ENCODE results near the gene MUC2. TPM values are rescaled to one million over a fixed set of nuclear protein-coding genes. Genes with fewer than 3 reads are reported as not detected.

The MUC2 gene
- total and polyA plus RNA-seq, 2 donors (not counting 1 experiment from before 2014, with no cell fraction given), result not detected

DNA sequence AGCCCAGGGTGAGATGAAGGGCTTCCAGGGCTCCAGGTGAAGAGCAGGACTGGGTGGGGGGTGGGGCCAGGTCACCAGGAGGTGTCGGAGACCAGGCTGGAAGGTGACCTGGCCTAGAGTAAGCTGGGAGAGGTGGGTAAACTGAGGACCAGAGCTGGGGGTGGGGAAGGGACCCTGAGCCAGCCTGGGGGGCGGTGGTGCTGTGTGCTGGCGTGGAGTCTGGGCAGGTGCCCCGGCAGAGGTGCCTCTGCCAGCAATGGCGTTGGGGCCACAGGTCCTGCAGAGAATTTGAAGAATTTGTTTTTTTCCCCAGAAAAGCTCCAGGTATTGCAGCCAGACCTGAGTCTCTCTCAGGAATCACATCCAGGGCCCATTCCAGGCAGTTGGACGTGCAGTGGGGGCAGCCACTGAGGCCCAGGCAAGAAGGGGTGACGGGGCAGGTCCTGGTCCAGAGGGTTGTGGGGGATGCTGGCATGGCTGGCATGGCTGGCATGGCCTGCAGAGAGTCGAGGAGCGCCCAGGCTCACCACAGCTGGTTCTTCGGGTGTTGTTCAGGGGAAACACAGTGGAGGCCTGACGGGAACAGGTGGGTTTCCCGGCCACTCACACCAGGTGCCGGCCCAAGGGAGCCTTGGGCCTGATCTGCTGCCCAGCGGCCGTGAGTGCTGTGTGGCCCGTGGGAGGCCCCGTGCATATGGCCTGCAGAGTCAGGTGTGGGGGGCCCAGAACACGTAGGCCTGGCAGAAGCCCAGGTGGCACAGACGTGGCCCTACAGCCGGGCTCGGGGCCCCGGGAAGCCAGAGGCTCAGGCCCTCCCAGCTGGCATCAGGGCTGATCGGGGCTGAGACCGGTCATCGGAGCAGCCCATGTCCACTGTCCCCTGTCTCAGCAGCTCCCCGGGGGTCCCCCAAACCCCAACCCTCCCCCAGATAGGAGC lies 31.8 kb upstream of the MUC2 start:
- Mint-ChIP-seq H3K4me1 (no peaks in the 10 kb centered on the region), H3K27ac (no peak overlapping the region), H3K4me3 (no peak overlapping the region), H3K27me3 (peaks cover 7% of the 10 kb centered on the region), H3K9me3 (ENCODE audit: insufficient read depth) (no peaks in the 10 kb centered on the region)
- CTCF ChIA-PET, result interaction anchor here (1.4 kb wide), 1 partner anchor 9 kb away, joined by 3 read pairs; no protein-coding TSS in a partner anchor
- WGBS (ENCODE audit: insufficient coverage), result 88% methylated on average over 25 of the region's 26 CpGs
- no peaks in the 10 kb centered on the region for H3K4me1 ChIP-seq (ENCODE audit: control insufficient read depth in 2 of 2, insufficient read depth in 2 of 2, low read length in 2 of 2)
- no peak overlapping the region for H3K4me3 ChIP-seq (ENCODE audit: control extremely low read depth in 1 of 5, extremely low read depth in 1 of 5, insufficient read depth in 1 of 5, low read depth in 2 of 5, low read length in 4 of 5)
- H3K27ac ChIP-seq (ENCODE audit: low read length in 2 of 2), result no peak overlapping the region
- no peak overlapping the region for H3K4me2 ChIP-seq (replicated peaks; ENCODE audit: low read depth, low read length, poor library complexity, severe bottlenecking)
- TF ChIP-seq, protein P1, sequence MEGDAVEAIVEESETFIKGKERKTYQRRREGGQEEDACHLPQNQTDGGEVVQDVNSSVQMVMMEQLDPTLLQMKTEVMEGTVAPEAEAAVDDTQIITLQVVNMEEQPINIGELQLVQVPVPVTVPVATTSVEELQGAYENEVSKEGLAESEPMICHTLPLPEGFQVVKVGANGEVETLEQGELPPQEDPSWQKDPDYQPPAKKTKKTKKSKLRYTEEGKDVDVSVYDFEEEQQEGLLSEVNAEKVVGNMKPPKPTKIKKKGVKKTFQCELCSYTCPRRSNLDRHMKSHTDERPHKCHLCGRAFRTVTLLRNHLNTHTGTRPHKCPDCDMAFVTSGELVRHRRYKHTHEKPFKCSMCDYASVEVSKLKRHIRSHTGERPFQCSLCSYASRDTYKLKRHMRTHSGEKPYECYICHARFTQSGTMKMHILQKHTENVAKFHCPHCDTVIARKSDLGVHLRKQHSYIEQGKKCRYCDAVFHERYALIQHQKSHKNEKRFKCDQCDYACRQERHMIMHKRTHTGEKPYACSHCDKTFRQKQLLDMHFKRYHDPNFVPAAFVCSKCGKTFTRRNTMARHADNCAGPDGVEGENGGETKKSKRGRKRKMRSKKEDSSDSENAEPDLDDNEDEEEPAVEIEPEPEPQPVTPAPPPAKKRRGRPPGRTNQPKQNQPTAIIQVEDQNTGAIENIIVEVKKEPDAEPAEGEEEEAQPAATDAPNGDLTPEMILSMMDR (IDR thresholded peaks at IDR 0.05), result no peak
- TF ChIP-seq EZH2 (IDR thresholded peaks at IDR 0.05; ENCODE audit: borderline replicate concordance, insufficient read depth, low read depth, low read length, poor library complexity, severe bottlenecking), result no peak
- DNase-seq, result no peak
- no peaks in the 10 kb centered on the region for H3K27me3 ChIP-seq (replicated peaks in 1 of 4; ENCODE audit: control extremely low read depth in 1 of 4, control insufficient read depth in 3 of 4, insufficient read depth in 4 of 4, low read length in 3 of 4)
- H3K9me3 ChIP-seq (ENCODE audit: control extremely low read depth in 1 of 3, control insufficient read depth in 2 of 3, insufficient read depth in 1 of 3, low read length in 2 of 3), result no peaks in the 10 kb centered on the region
- no peak overlapping the region for H2AFZ ChIP-seq (ENCODE audit: insufficient read depth, low read depth, low read length, poor library complexity, severe bottlenecking)
- POLR2A ChIA-PET, result no interaction called here
- H3K36me3 ChIP-seq (replicated peaks in 1 of 2; ENCODE audit: control extremely low read depth in 1 of 2, control insufficient read depth in 1 of 2, extremely low read depth in 1 of 2, insufficient read depth in 2 of 2, low read length in 1 of 2), result no peaks in the 10 kb centered on the region
- no peaks in the 10 kb centered on the region for H3K79me2 ChIP-seq (ENCODE audit: control insufficient read depth, insufficient read depth, low read length)
- no peaks in the 10 kb centered on the region for H4K20me1 ChIP-seq (ENCODE audit: control insufficient read depth, insufficient read depth, low read length, poor library complexity, severe bottlenecking)
- intact Hi-C loops (cut with micrococcal nuclease), result no loop called here
- ATAC-seq (ENCODE audit: low read depth), result no peak
- H3K9ac ChIP-seq (ENCODE audit: low read length), result no peak overlapping the region

DNA sequence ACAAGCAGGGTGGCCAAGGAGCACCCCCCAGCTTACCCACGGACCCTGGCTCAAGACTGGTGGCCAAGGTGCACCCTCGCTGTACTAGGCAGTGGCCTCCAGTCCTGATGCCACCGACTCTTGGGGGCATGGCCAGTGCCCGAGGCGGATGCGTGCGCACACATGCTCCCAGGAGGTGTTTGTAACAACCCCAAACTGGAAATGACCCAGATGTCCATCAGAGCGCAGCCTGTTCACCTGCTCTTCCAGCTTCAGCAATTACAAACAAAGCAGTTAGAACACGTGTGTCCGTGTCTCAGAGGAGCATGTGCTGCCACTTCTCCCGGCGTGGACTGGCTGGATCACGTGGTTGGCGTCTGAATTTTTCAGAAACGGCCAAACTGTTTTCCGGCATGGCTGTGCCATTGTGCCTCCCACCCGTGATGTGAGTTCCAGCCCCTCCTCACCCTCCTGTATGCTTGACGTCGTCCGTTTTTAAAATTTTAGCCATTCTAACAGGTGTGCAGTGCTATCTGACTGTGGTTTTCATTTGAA lies 31.0 kb upstream of the MUC2 start:
- Histone ChIP-seq H3K4me2 (replicated peaks; ENCODE audit: low read depth, low read length, poor library complexity, severe bottlenecking) (no peak overlapping the region), H3K4me1 (ENCODE audit: control insufficient read depth in 2 of 2, insufficient read depth in 2 of 2, low read length in 2 of 2) (no peaks in the 10 kb centered on the region), H3K79me2 (ENCODE audit: control insufficient read depth, insufficient read depth, low read length) (no peaks in the 10 kb centered on the region), H3K36me3 (replicated peaks in 1 of 2; ENCODE audit: control extremely low read depth in 1 of 2, control insufficient read depth in 1 of 2, extremely low read depth in 1 of 2, insufficient read depth in 2 of 2, low read length in 1 of 2) (no peaks in the 10 kb centered on the region), H3K4me3 (ENCODE audit: control extremely low read depth in 1 of 5, extremely low read depth in 1 of 5, insufficient read depth in 1 of 5, low read depth in 2 of 5, low read length in 4 of 5) (no peak overlapping the region), H3K9ac (ENCODE audit: low read length) (no peak overlapping the region), H2AFZ (ENCODE audit: insufficient read depth, low read depth, low read length, poor library complexity, severe bottlenecking) (no peak overlapping the region), H4K20me1 (ENCODE audit: control insufficient read depth, insufficient read depth, low read length, poor library complexity, severe bottlenecking) (no peaks in the 10 kb centered on the region), H3K27me3 (replicated peaks in 1 of 4; ENCODE audit: control extremely low read depth in 1 of 4, control insufficient read depth in 3 of 4, insufficient read depth in 4 of 4, low read length in 3 of 4) (no peaks in the 10 kb centered on the region), H3K9me3 (ENCODE audit: control extremely low read depth in 1 of 3, control insufficient read depth in 2 of 3, insufficient read depth in 1 of 3, low read length in 2 of 3) (no peaks in the 10 kb centered on the region), H3K27ac (ENCODE audit: low read length in 2 of 2) (no peak overlapping the region)
- intact Hi-C loops (cut with micrococcal nuclease), result no loop called here
- DNase-seq (no peak), ATAC-seq (ENCODE audit: low read depth) (no peak)
- TF ChIP-seq EZH2 (IDR thresholded peaks at IDR 0.05; ENCODE audit: borderline replicate concordance, insufficient read depth, low read depth, low read length, poor library complexity, severe bottlenecking), result no peak
- TF ChIP-seq, protein P1 (IDR thresholded peaks at IDR 0.05), result no peak
- no peak overlapping the region for H3K27ac Mint-ChIP-seq
- WGBS (ENCODE audit: insufficient coverage), result 91% methylated on average over 17 of the region's 20 CpGs
- H3K4me1 Mint-ChIP-seq, result no peaks in the 10 kb centered on the region
- peaks cover 10% of the 10 kb centered on the region for H3K27me3 Mint-ChIP-seq
- no peak overlapping the region for H3K4me3 Mint-ChIP-seq
- CTCF ChIA-PET, result interaction anchor here (1.4 kb wide), 1 partner anchor 8 kb away, joined by 3 read pairs; no protein-coding TSS in a partner anchor
- POLR2A ChIA-PET, result no interaction called here
- no peaks in the 10 kb centered on the region for H3K9me3 Mint-ChIP-seq (ENCODE audit: insufficient read depth)
